ENCODE data around the gene EVI5L. TPM values are rescaled to one million over a fixed set of nuclear protein-coding genes. Genes with fewer than 3 reads are reported as not detected.

EVI5L gene
- total RNA-seq, 1 donor from 2014 or later: 9.9 TPM

GRCh38 chr19:7907122-7907521, 77.1 kb downstream of the EVI5L start:
- DNase-seq (ENCODE audit: low read depth): no peak
- Histone ChIP-seq H3K36me3 (ENCODE audit: control insufficient read depth, insufficient read depth, low read length) (peaks cover under 1% of the 10 kb centered on the region), H3K4me3 (ENCODE audit: low read depth, low read length) (no peak overlapping the region), H3K27me3 (ENCODE audit: control insufficient read depth, insufficient read depth, low read length) (no peaks in the 10 kb centered on the region)
- no peak for TF ChIP-seq CTCF (IDR thresholded peaks at IDR 0.05; ENCODE audit: insufficient read depth, low read length, poor library complexity, severe bottlenecking)

- Histone ChIP-seq H3K27me3 (ENCODE audit: control insufficient read depth, insufficient read depth, low read length) (no peaks in the 10 kb centered on the region), H3K4me3 (ENCODE audit: low read depth, low read length) (no peak overlapping the region), H3K36me3 (ENCODE audit: control insufficient read depth, insufficient read depth, low read length) (no peaks in the 10 kb centered on the region)
- no peak for DNase-seq (ENCODE audit: low read depth)
- no peak for TF ChIP-seq CTCF (IDR thresholded peaks at IDR 0.05; ENCODE audit: insufficient read depth, low read length, poor library complexity, severe bottlenecking)
These were observed 77.5 kb downstream of the EVI5L start for GRCh38 chr19:7907544-7907943.

GRCh38 chr19:7908078-7908699, 78.2 kb downstream of the EVI5L start:
- Histone ChIP-seq H3K4me3 (ENCODE audit: low read depth, low read length) (no peak overlapping the region), H3K27me3 (ENCODE audit: control insufficient read depth, insufficient read depth, low read length) (no peaks in the 10 kb centered on the region), H3K36me3 (ENCODE audit: control insufficient read depth, insufficient read depth, low read length) (no peaks in the 10 kb centered on the region)
- no peak for TF ChIP-seq CTCF (IDR thresholded peaks at IDR 0.05; ENCODE audit: insufficient read depth, low read length, poor library complexity, severe bottlenecking)
- no peak for DNase-seq (ENCODE audit: low read depth)

GRCh38 chr19:7908742-7909461, 78.9 kb downstream of the EVI5L start:
- DNase-seq (ENCODE audit: low read depth): no peak
- TF ChIP-seq CTCF (IDR thresholded peaks at IDR 0.05; ENCODE audit: insufficient read depth, low read length, poor library complexity, severe bottlenecking): no peak
- no peak overlapping the region for H3K4me3 ChIP-seq (ENCODE audit: low read depth, low read length)
- no peaks in the 10 kb centered on the region for H3K27me3 ChIP-seq (ENCODE audit: control insufficient read depth, insufficient read depth, low read length)
- H3K36me3 ChIP-seq (ENCODE audit: control insufficient read depth, insufficient read depth, low read length): no peaks in the 10 kb centered on the region

- TF ChIP-seq CTCF (IDR thresholded peaks at IDR 0.05; ENCODE audit: insufficient read depth, low read length, poor library complexity, severe bottlenecking): no peak
- DNase-seq (ENCODE audit: low read depth): no peak
- Histone ChIP-seq H3K4me3 (ENCODE audit: low read depth, low read length) (no peak overlapping the region), H3K36me3 (ENCODE audit: control insufficient read depth, insufficient read depth, low read length) (no peaks in the 10 kb centered on the region), H3K27me3 (ENCODE audit: control insufficient read depth, insufficient read depth, low read length) (peaks cover 2% of the 10 kb centered on the region)
These were observed 79.6 kb downstream of the EVI5L start for GRCh38 chr19:7909471-7910067.

Data from kidney epithelial cell (primary cell).